ENCODE results near the gene NOL11. TPM values are rescaled to one million over a fixed set of nuclear protein-coding genes. Genes with fewer than 3 reads are reported as not detected.

The NOL11 gene
- total and polyA plus RNA-seq, 2 experiments from 2014 or later: 116 to 130 TPM

DNA sequence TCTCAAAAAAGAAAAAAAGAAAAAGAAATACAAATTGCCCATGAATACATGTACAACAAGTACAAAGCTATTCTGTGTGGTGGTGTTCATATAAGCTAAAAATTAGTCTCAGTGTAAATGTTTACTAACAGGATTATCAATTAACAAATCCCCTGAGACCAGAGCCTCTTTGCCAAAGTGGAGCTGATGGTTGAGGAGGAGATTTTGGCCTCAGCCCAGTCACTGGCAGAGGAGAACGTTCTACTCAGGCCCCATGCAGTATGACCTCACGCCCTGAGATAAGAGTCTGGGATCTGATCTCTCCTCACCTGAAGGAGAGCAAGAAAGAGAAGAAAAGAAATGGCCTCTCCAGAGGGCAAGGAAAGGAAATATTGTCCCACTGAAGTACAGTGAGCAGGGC lies 35.5 kb upstream of the NOL11 start (continued):
- TF ChIP-seq, protein P1, sequence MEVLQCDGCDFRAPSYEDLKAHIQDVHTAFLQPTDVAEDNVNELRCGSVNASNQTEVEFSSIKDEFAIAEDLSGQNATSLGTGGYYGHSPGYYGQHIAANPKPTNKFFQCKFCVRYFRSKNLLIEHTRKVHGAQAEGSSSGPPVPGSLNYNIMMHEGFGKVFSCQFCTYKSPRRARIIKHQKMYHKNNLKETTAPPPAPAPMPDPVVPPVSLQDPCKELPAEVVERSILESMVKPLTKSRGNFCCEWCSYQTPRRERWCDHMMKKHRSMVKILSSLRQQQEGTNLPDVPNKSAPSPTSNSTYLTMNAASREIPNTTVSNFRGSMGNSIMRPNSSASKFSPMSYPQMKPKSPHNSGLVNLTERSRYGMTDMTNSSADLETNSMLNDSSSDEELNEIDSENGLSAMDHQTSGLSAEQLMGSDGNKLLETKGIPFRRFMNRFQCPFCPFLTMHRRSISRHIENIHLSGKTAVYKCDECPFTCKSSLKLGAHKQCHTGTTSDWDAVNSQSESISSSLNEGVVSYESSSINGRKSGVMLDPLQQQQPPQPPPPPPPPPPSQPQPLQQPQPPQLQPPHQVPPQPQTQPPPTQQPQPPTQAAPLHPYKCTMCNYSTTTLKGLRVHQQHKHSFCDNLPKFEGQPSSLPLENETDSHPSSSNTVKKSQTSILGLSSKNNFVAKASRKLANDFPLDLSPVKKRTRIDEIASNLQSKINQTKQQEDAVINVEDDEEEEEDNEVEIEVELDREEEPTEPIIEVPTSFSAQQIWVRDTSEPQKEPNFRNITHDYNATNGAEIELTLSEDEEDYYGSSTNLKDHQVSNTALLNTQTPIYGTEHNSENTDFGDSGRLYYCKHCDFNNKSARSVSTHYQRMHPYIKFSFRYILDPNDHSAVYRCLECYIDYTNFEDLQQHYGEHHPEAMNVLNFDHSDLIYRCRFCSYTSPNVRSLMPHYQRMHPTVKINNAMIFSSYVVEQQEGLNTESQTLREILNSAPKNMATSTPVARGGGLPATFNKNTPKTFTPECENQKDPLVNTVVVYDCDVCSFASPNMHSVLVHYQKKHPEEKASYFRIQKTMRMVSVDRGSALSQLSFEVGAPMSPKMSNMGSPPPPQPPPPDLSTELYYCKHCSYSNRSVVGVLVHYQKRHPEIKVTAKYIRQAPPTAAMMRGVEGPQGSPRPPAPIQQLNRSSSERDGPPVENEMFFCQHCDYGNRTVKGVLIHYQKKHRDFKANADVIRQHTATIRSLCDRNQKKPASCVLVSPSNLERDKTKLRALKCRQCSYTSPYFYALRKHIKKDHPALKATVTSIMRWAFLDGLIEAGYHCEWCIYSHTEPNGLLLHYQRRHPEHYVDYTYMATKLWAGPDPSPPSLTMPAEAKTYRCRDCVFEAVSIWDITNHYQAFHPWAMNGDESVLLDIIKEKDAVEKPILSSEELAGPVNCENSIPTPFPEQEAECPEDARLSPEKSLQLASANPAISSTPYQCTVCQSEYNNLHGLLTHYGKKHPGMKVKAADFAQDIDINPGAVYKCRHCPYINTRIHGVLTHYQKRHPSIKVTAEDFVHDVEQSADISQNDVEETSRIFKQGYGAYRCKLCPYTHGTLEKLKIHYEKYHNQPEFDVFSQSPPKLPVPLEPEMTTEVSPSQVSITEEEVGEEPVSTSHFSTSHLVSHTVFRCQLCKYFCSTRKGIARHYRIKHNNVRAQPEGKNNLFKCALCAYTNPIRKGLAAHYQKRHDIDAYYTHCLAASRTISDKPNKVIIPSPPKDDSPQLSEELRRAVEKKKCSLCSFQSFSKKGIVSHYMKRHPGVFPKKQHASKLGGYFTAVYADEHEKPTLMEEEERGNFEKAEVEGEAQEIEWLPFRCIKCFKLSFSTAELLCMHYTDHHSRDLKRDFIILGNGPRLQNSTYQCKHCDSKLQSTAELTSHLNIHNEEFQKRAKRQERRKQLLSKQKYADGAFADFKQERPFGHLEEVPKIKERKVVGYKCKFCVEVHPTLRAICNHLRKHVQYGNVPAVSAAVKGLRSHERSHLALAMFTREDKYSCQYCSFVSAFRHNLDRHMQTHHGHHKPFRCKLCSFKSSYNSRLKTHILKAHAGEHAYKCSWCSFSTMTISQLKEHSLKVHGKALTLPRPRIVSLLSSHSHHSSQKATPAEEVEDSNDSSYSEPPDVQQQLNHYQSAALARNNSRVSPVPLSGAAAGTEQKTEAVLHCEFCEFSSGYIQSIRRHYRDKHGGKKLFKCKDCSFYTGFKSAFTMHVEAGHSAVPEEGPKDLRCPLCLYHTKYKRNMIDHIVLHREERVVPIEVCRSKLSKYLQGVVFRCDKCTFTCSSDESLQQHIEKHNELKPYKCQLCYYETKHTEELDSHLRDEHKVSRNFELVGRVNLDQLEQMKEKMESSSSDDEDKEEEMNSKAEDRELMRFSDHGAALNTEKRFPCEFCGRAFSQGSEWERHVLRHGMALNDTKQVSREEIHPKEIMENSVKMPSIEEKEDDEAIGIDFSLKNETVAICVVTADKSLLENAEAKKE (CRISPR knock-in tag; IDR thresholded peaks at IDR 0.05): no peak
- no peak for TF ChIP-seq EZH2 (IDR thresholded peaks at IDR 0.05; ENCODE audit: low read depth, unreplicated experiment)
- TF ChIP-seq, protein P2, sequence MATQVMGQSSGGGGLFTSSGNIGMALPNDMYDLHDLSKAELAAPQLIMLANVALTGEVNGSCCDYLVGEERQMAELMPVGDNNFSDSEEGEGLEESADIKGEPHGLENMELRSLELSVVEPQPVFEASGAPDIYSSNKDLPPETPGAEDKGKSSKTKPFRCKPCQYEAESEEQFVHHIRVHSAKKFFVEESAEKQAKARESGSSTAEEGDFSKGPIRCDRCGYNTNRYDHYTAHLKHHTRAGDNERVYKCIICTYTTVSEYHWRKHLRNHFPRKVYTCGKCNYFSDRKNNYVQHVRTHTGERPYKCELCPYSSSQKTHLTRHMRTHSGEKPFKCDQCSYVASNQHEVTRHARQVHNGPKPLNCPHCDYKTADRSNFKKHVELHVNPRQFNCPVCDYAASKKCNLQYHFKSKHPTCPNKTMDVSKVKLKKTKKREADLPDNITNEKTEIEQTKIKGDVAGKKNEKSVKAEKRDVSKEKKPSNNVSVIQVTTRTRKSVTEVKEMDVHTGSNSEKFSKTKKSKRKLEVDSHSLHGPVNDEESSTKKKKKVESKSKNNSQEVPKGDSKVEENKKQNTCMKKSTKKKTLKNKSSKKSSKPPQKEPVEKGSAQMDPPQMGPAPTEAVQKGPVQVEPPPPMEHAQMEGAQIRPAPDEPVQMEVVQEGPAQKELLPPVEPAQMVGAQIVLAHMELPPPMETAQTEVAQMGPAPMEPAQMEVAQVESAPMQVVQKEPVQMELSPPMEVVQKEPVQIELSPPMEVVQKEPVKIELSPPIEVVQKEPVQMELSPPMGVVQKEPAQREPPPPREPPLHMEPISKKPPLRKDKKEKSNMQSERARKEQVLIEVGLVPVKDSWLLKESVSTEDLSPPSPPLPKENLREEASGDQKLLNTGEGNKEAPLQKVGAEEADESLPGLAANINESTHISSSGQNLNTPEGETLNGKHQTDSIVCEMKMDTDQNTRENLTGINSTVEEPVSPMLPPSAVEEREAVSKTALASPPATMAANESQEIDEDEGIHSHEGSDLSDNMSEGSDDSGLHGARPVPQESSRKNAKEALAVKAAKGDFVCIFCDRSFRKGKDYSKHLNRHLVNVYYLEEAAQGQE (IDR thresholded peaks at IDR 0.05; ENCODE audit: unreplicated experiment): no peak
- TF ChIP-seq JUNB (IDR thresholded peaks at IDR 0.05; ENCODE audit: unreplicated experiment): no peak

DNA sequence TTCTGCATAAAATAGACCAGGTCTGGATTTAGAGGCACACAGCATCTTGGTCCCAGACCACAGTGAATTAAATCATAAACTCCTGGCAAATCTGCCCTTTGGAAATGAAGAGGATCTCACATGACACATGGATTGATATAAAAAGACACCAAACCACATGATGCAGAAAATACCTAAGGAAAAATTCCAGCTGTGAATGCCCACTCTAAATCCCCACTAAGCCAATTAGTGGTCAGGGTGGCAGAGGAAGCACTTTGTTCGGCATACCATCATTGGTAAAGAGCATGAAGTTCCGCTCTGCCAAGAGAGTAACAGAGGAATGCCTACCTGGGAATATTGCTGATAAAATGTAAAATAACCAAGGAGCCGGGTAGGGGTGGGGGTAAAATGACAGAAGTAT lies 32.4 kb upstream of the NOL11 start:
- Histone ChIP-seq H2AFZ (no peak overlapping the region), H3K36me3 (ENCODE audit: insufficient read depth) (no peaks in the 10 kb centered on the region), H3K4me3 (no peak overlapping the region), H3K27ac (ENCODE audit: low read depth) (no peak overlapping the region), H3K9me2 (ENCODE audit: insufficient read depth) (no peaks in the 10 kb centered on the region), H3K4me1 (ENCODE audit: insufficient read depth) (peaks cover 4% of the 10 kb centered on the region), H3F3A (replicated peaks; ENCODE audit: low read depth) (no peaks in the 10 kb centered on the region; the same call in 1 of the 2 replicates), H3K4me2 (no peak overlapping the region), H3K79me2 (replicated peaks; ENCODE audit: insufficient read depth) (no peaks in the 10 kb centered on the region), H3K27me3 (ENCODE audit: insufficient read depth) (no peaks in the 10 kb centered on the region), H4K20me1 (replicated peaks; ENCODE audit: insufficient read depth) (no peaks in the 10 kb centered on the region)
- Mint-ChIP-seq H3K36me3 (ENCODE audit: low read depth) (no peaks in the 10 kb centered on the region), H3K27ac (no peak overlapping the region), H3K4me3 (no peak overlapping the region), H3K9me3 (no peaks in the 10 kb centered on the region), H3K4me1 (peaks cover 12% of the 10 kb centered on the region), H3K27me3 (ENCODE audit: insufficient read depth, low read depth, poor library complexity) (no peaks in the 10 kb centered on the region)
- DNase-seq (ENCODE audit: low spot score) (no peak), ATAC-seq (no peak)
- TF ChIP-seq ZNF331 (CRISPR knock-in tag; IDR thresholded peaks at IDR 0.05; ENCODE audit: low read depth): no peak
- TF ChIP-seq, protein P2 (IDR thresholded peaks at IDR 0.05; ENCODE audit: unreplicated experiment): no peak
- no peak for TF ChIP-seq CREB1 (CRISPR knock-in tag; IDR thresholded peaks at IDR 0.05; ENCODE audit: low read depth)
- no peak for TF ChIP-seq STAT1 (IDR thresholded peaks at IDR 0.05; ENCODE audit: unreplicated experiment)
- no peak for TF ChIP-seq POLR2AphosphoS5 (IDR thresholded peaks at IDR 0.05; ENCODE audit: low read depth)
- TF ChIP-seq EZH2 (IDR thresholded peaks at IDR 0.05; ENCODE audit: low read depth, unreplicated experiment): no peak
- TF ChIP-seq, protein P3, sequence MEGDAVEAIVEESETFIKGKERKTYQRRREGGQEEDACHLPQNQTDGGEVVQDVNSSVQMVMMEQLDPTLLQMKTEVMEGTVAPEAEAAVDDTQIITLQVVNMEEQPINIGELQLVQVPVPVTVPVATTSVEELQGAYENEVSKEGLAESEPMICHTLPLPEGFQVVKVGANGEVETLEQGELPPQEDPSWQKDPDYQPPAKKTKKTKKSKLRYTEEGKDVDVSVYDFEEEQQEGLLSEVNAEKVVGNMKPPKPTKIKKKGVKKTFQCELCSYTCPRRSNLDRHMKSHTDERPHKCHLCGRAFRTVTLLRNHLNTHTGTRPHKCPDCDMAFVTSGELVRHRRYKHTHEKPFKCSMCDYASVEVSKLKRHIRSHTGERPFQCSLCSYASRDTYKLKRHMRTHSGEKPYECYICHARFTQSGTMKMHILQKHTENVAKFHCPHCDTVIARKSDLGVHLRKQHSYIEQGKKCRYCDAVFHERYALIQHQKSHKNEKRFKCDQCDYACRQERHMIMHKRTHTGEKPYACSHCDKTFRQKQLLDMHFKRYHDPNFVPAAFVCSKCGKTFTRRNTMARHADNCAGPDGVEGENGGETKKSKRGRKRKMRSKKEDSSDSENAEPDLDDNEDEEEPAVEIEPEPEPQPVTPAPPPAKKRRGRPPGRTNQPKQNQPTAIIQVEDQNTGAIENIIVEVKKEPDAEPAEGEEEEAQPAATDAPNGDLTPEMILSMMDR (conservative IDR thresholded peaks at IDR 0.05; ENCODE audit: low read depth in 2 of 2): no peak
- TF ChIP-seq EZH2phosphoT487 (IDR thresholded peaks at IDR 0.05; ENCODE audit: unreplicated experiment): no peak

Data from GM23338 (cell line).